SH-SY5Y (cell line): ENCODE data around the gene EDN1.

Experiments
- GATA2 ChIP-seq: IDR thresholded peaks from 2 replicates; pipeline ENCODE4 v1.6.1; 2011; ENCODE audit warnings: mild to moderate bottlenecking, low read depth, low read length
- GATA3 ChIP-seq: IDR thresholded peaks from 2 replicates; pipeline ENCODE4 v1.6.1; 2011; ENCODE audit warnings: low read depth, mild to moderate bottlenecking, low read length, moderate library complexity

The EDN1 gene

GRCh38 chr6:12289933-12290820 is at the start of gene EDN1:
Gene EDN1 (plus strand): TSS chr6:12290361. CDS start chr6:12290630, 269 bp downstream.
- TF ChIP-seq GATA3 (no peak), GATA2 (no peak)

GRCh38 chr6:12241493-12242175 is 48.5 kb upstream of the EDN1 start:
- TF ChIP-seq GATA3 = no peak
- TF ChIP-seq GATA2 = no peak

DNA sequence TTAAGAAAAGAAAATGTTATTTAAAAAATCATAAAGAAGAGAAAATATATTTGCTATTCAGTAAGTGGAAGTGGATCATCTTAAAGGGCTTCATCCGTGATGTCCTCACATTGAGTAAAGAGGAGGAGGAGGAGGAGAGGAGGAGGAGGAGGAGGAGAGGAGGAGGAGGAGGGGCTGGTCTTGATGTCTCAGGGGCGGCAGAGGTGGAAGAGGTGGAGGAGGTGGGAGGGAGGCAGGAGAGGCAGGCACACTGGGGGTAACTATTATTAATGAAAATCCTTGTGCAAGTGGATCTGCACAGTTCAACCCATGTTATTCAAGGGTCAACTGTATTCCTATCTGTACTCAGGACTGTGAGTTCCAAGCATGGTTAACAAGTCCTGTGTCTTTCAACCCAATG is 47.0 kb upstream of the EDN1 start:
- TF ChIP-seq GATA3 (no peak), GATA2 (no peak)

DNA sequence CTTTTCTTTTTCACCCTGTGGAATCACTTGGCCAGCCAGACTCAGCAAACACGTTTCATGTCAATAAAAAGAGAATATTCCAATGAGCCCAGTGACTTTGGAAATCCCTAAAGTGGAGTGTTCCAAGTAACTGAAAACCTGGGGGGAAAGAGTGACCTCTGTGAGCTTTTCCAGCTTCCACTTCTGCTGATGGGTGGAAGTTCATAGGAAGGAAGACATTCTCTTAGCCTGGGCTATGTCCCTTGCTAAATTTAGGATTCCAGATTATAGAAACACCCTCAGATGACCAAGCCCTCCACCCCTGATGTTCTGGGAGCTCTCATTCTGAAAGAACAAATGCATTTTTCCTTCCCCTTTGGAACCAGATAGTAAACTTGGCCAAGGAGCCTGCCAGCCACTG is 44.8 kb upstream of the EDN1 start:
- TF ChIP-seq GATA2 (no peak), GATA3 (no peak)

DNA sequence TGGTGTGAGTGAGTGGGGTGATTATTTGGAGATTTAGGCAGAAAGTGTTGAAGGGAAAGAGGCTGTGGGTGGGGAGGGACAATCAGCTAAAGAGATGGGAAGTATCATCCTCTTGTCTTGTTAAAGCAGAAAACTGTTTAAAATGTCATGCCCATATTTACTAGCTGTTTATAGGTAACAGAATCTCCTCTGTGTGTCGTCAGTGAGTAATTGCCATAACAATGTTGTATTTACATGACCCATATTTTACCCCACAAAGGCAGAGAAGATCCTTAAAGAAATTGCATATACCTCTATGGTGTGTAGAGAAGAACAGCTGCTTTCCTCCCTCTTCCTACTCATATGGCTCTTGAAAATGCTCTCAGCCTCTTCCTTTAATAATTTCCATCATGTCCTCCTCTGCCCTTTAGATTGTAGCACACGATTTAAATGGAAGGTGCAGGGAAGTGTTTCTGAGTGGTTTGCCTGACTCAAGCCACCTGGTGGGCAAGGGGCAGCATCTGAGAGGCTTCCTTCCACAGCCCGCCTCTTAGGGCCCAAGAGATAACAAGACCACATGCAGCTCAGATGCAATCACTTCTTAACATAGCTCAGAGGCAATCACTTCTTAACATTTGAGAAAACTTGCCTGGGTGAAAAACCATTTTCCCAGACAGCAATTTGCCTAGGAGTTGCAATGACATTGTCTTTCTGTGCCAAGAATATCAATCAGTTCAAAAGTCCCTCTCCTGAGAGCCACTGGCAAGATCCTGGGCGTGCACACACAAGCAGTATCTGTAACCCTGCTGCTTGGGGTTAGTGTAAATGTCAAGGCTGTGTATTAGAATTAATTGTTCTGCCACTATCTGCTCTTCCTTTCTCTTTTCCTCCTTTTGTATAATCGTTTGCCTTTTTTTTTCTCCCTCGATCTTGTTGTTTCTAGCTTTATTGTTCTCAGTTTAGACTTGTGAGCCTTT is 44.1 kb upstream of the EDN1 start:
- TF ChIP-seq GATA3 (no peak), GATA2 (no peak)

- no peak for TF ChIP-seq GATA2
- TF ChIP-seq GATA3 = no peak
Observed at GRCh38 chr6:12246900-12247299, 43.3 kb upstream of the EDN1 start.

DNA sequence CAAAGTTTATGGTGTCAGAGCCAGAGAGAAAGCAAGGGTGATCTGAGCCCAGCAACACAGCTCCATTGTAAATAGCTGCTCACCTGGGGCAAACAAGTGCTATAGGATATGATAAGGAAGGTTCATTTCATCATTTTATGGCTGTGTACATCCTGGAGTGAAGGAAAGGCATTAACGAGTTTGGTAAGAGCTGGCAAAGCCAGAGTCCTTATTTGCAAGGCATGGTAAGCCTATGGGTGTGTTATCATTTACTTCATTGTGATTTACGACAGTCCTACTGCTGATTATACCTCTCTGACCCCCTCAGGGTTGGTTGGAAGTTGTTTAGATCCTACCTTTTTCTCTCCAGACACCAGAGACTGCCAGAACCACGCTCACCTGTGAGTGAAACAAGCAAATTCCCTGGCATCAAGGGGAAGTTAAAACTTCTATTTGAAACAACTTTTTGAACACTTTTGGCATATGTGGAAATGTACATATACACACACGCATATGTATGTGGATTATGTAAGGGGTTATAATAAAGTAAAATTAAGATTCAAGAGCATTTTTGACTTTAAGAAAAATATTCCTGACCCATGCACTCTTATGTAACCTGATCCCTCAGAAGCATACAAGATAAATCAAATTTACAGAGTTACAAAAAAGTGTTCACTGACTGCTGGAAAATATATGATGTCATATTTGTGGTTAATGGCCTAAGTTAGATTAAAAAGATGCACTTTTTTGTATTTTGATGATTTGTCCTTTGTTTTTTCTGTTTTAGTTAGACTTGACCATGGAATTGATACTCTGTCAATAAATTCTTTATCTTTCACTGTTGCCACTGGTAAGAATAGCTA is 40.4 kb upstream of the EDN1 start:
- no peak for TF ChIP-seq GATA3
- TF ChIP-seq GATA2 = no peak

DNA sequence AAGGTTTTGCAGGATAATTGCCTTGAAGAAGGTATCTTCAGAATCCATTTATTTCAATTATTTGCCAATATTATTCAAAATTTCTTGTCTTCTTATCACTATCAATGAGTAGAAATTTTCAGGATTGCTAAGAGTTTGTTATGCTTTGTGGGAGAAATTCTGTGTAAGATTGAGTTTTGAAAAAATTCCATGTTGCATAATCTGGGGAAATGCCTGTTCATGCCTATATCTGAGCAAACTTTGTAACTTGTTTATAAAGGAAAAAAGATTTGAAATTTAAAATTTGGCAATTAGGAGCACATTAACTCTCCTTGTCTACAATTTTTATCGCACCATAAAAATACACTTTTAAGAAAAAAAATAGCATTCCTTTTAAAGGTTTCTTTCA is 39.8 kb upstream of the EDN1 start:
- TF ChIP-seq GATA2 (no peak), GATA3 (no peak)

DNA sequence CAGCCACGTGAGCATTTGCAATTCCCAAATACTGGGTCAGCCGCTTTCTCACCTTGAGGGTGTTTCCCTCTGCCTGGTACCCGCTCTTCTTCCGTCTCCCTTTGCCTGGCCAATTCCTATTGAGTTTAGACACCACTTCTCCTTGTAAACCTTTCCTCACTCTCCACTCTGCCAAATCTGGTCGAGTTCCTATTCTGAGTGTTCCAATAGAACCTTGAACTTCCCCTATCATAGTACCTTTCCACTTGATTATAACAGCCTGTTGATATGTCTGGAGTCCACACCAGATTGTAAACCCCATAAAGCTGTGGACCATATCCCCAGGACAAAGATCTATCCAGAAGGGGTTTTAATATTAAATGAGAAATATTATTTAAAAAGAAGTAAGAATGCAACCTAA is 36.0 kb upstream of the EDN1 start:
- TF ChIP-seq GATA3 = no peak
- no peak for TF ChIP-seq GATA2

- TF ChIP-seq GATA3 (no peak), GATA2 (no peak)
Observed at GRCh38 chr6:12258191-12258590, 32.0 kb upstream of the EDN1 start.

DNA sequence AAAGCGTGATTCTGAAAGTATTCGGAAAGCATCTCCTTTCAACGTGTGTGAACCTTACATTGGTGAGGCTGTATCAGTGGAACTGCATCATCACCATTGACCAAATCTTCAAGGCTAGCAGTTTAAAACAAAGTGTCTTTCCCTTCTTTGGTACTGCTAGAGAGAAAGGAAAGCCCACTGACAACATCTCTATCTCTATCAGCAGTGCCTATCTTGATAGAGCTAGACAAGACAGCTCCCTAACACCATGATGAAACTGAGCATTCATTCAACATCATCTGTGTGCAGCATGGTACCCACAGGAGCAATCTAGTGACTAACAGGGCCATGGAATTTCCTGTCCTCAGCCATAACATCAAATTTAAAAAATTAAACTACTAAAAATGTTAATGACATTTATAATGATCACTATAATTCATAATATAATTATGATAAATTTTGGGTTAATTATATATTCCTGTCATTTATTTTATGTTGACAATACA is 31.5 kb upstream of the EDN1 start:
- TF ChIP-seq GATA3 = no peak
- no peak for TF ChIP-seq GATA2

GRCh38 chr6:12260458-12261093 is 29.6 kb upstream of the EDN1 start:
- TF ChIP-seq GATA2 (no peak), GATA3 (no peak)
